IMR-90 (cell line): ENCODE results near the gene S100A3. TPM values are rescaled to one million over a fixed set of nuclear protein-coding genes. Genes with fewer than 3 reads are reported as not detected.
A peak's percentile ranks its signal among the peaks of the same experiment; 100 is the strongest.

ENCODE experiments used
- ATAC-seq: fragments of 200-7000 bp; cut with Tn5 transposase; 2 replicates; pipeline ENCODE4 v1.9.1; 2020; ENCODE audit warnings: low read depth, mild to moderate bottlenecking, moderate library complexity
- BruUV-seq: library from RNA; stranded (reverse); fragments of 400-500 nt; replicated peaks from 2 replicates; lab custom pipeline; 2021; lab: Mats Ljungman, UMichigan
- CTCF ChIA-PET: fragments of 300-600 bp; formaldehyde crosslinking; extraction: SDS; loops from one replicate; lab custom pipeline; 2021; ENCODE audit warnings: antibody characterized with exemption; lab: Yijun Ruan, JAX
- POLR2A ChIA-PET: fragments of 300-600 bp; sonication (Branson Sonifier 250); formaldehyde crosslinking; loops from one replicate; lab custom pipeline; 2022; ENCODE audit warnings: antibody characterized with exemption; ENCODE audit not compliant: unreplicated experiment; lab: Charles Lee
- DNase-seq: peaks from one replicate; pipeline ENCODE4 v3.0.0; 2013
- H2AFZ ChIP-seq: replicated peaks from 2 replicates; pipeline ENCODE3; 2013; ENCODE audit warnings: low read length, mild to moderate bottlenecking; ENCODE audit not compliant: poor library complexity
- H2AK5ac ChIP-seq: 2 replicates; pipeline ENCODE4 v1.6.1; 2013; ENCODE audit warnings: low read depth, low read length, inconsistent platforms
- H2AK9ac ChIP-seq: replicated peaks from 2 replicates; pipeline ENCODE3; 2013; ENCODE audit warnings: mild to moderate bottlenecking, low read depth, low read length, moderate library complexity; ENCODE audit not compliant: poor library complexity
- H2BK120ac ChIP-seq: 2 replicates; pipeline ENCODE4 v1.6.1; 2013; ENCODE audit warnings: low read depth, low read length, inconsistent platforms
- H2BK15ac ChIP-seq: 3 replicates; pipeline ENCODE4 v1.6.1; 2013; ENCODE audit warnings: low read depth, low read length, inconsistent platforms
- H2BK20ac ChIP-seq: 2 replicates; pipeline ENCODE4 v1.6.1; 2013; ENCODE audit warnings: low read depth, mild to moderate bottlenecking, inconsistent platforms, low read length, moderate library complexity
- H2BK5ac ChIP-seq: 2 replicates; pipeline ENCODE4 v1.6.1; 2013; ENCODE audit warnings: mild to moderate bottlenecking, low read depth, low read length, inconsistent platforms; ENCODE audit not compliant: poor library complexity, severe bottlenecking
- H3K14ac ChIP-seq: replicated peaks from 2 replicates; pipeline ENCODE4 v1.6.1; 2013; ENCODE audit warnings: low read depth, low read length, inconsistent platforms
- H3K18ac ChIP-seq: 2 replicates; pipeline ENCODE4 v1.6.1; 2013; ENCODE audit warnings: low read depth, low read length, control low read depth
- H3K23ac ChIP-seq: 2 replicates; pipeline ENCODE4 v1.6.1; 2013; ENCODE audit warnings: low read depth, low read length, inconsistent platforms
- H3K27ac ChIP-seq: 2 replicates; pipeline ENCODE4 v1.5.1; 2013; ENCODE audit warnings: mild to moderate bottlenecking, control low read depth, low read length; ENCODE audit not compliant: insufficient read depth
- H3K27me3 ChIP-seq: 2 replicates; pipeline ENCODE4 v1.6.1; 2013; ENCODE audit warnings: low read length; ENCODE audit not compliant: control insufficient read depth, insufficient read depth
- H3K36me3 ChIP-seq: 2 replicates; pipeline ENCODE4 v1.6.1; 2013; ENCODE audit warnings: low read length, mixed read lengths; ENCODE audit not compliant: control insufficient read depth, insufficient read depth
- H3K4ac ChIP-seq: 2 replicates; pipeline ENCODE4 v1.6.1; 2013; ENCODE audit warnings: low read depth, low read length, inconsistent platforms
- H3K4me1 ChIP-seq: 2 replicates; pipeline ENCODE4 v1.6.1; 2013; ENCODE audit warnings: low read length, mixed read lengths; ENCODE audit not compliant: control insufficient read depth, insufficient read depth
- H3K4me2 ChIP-seq: 2 replicates; pipeline ENCODE4 v1.6.1; 2013; ENCODE audit warnings: low read depth, mild to moderate bottlenecking, control low read depth, low read length, moderate library complexity
- H3K4me3 ChIP-seq: 2 replicates; pipeline ENCODE4 v1.5.1; 2013; ENCODE audit warnings: low read depth, mild to moderate bottlenecking, control low read depth, low read length, moderate library complexity; ENCODE audit not compliant: insufficient read depth
- H3K56ac ChIP-seq: 2 replicates; pipeline ENCODE4 v1.6.1; 2013; ENCODE audit warnings: low read length, inconsistent platforms; ENCODE audit not compliant: insufficient read depth; ENCODE audit errors: extremely low read depth
- H3K79me1 ChIP-seq, 2 experiments: 2 replicates each; pipeline ENCODE4 v1.6.1; 2013; ENCODE audit warnings: low read length in 2 of 2, inconsistent platforms in 1 of 2, low read depth in 1 of 2
- H3K9ac ChIP-seq: 2 replicates; pipeline ENCODE4 v1.6.1; 2013; ENCODE audit warnings: low read depth, low read length, control low read depth
- H3K9me1 ChIP-seq: 2 replicates; pipeline ENCODE4 v1.6.1; 2013; ENCODE audit warnings: low read length, inconsistent platforms; ENCODE audit not compliant: insufficient read depth
- H3K9me3 ChIP-seq: 2 replicates; pipeline ENCODE4 v1.6.1; 2013; ENCODE audit warnings: low read length; ENCODE audit not compliant: control insufficient read depth, insufficient read depth
- H4K20me1 ChIP-seq: 2 replicates; pipeline ENCODE4 v1.6.1; 2013; ENCODE audit warnings: low read length, inconsistent platforms; ENCODE audit not compliant: insufficient read depth
- H4K5ac ChIP-seq: 2 replicates; pipeline ENCODE4 v1.6.1; 2013; ENCODE audit warnings: mild to moderate bottlenecking, low read depth, low read length, control low read depth
- H4K8ac ChIP-seq, 2 experiments: 2 replicates each; pipeline ENCODE4 v1.6.1; 2013; ENCODE audit warnings: low read depth in 2 of 2, low read length in 2 of 2, control low read depth in 1 of 2, inconsistent platforms in 1 of 2
- H4K91ac ChIP-seq: 2 replicates; pipeline ENCODE4 v1.6.1; 2013; ENCODE audit warnings: low read depth, low read length, inconsistent platforms; ENCODE audit not compliant: insufficient read depth
- ELK1 ChIP-seq: fragments of 150-350 bp; IDR thresholded peaks from 2 replicates; pipeline ENCODE4 v1.6.1; 2016; ENCODE audit warnings: low read depth, mild to moderate bottlenecking, low read length, moderate library complexity, borderline replicate concordance
- MAZ ChIP-seq: IDR thresholded peaks from 2 replicates; pipeline ENCODE4 v1.6.1; 2012; ENCODE audit warnings: low read depth, mild to moderate bottlenecking, low read length, improper control_type of control experiment, moderate library complexity, borderline replicate concordance
- POLR2A ChIP-seq: IDR thresholded peaks from 2 replicates; pipeline ENCODE4 v1.6.1; 2012; ENCODE audit warnings: mild to moderate bottlenecking, low read depth, low read length
- RAD21 ChIP-seq: IDR thresholded peaks from 2 replicates; pipeline ENCODE4 v1.6.1; 2012; ENCODE audit warnings: low read length, improper control_type of control experiment
- SMC3 ChIP-seq: fragments of 150-350 bp; IDR thresholded peaks from 2 replicates; pipeline ENCODE4 v1.6.1; 2016; ENCODE audit warnings: low read depth, mild to moderate bottlenecking, antibody characterized with exemption, low read length, moderate library complexity
- WGBS, 2 experiments: methylation state at CpG; one replicate each; pipeline versions ENCODE4 v1.1.5 to v1.1.7; 2013; ENCODE audit warnings: missing lambda C conversion rate in 2 of 2; ENCODE audit not compliant: insufficient read length in 1 of 2; ENCODE audit errors: extremely low coverage in 2 of 2; 5-methylcytosine and 5-hydroxymethylcytosine counted together
- dilution Hi-C: fragments of 300-500 bp; cut with HindIII; formaldehyde crosslinking; loops from one replicate; pipeline ENCODE4 v1.14.3; 2018; ENCODE audit warnings: low sequenced_read_pairs; ENCODE audit not compliant: unreplicated experiment
- in situ Hi-C: fragments of 300-500 bp; cut with MboI; formaldehyde crosslinking; loops from 3 replicates; pipeline ENCODE4 v1.14.3; 2019; ENCODE audit warnings: low sequenced_read_pairs, inconsistent platforms, mixed read lengths
- intact Hi-C: fragments of 100-400 bp; cut with micrococcal nuclease; formaldehyde crosslinking; loops from 2 replicates; pipeline ENCODE4 v1.10.0; 2022
- polyA plus RNA-seq, 3 experiments: library from polyadenylated mRNA; depleted of rRNA; stranded (reverse); fragments of >200 nt; gene quantifications; 2 replicates each; pipeline ENCODE4 v1.2.3, GENCODE V29; 2012; ENCODE audit warnings: low replicate concordance in 1 of 3
- total RNA-seq: library from RNA; depleted of rRNA; stranded (reverse); fragments of >200 nt; gene quantifications from 2 replicates; pipeline ENCODE4 v1.2.3, GENCODE V29; 2012
- TF ChIP-seq, protein P1 (sequence below): conservative IDR thresholded peaks from 2 replicates; pipeline ENCODE4 v1.5.1; 2012; ENCODE audit warnings: mild to moderate bottlenecking, low read depth, low read length, improper control_type of control experiment

Gene S100A3
- total and polyA plus RNA-seq, 2 of the 4 experiments (the other 2 are of a cell fraction) = 2.9 to 4.5 TPM

- Histone ChIP-seq H3K27me3 (no peaks in the 10 kb centered on the region), H3K23ac (peak overlapping the region; percentile 96), H2AFZ (peak overlapping the region; percentile 69), H3K4me3 (peak overlapping the region; percentile 8), H3K36me3 (peaks cover 11% of the 10 kb centered on the region), H4K5ac (peak overlapping the region; percentile 62), H2BK5ac (peak overlapping the region; percentile 96), H3K79me1 (peaks cover 5 to 57% of the 10 kb centered on the region in 2 experiments; a peak in 3 of 4 replicates), H4K8ac (peak overlapping the region; percentile 76 to 81), H3K4me2 (peak overlapping the region; percentile 90), H3K4ac (peak overlapping the region; percentile 94), H4K91ac (peak overlapping the region; percentile 80), H2BK20ac (peak overlapping the region; percentile 18; the same call in 1 of the 2 replicates), H3K56ac (peak overlapping the region; percentile 86), H3K4me1 (peaks cover 25% of the 10 kb centered on the region), H3K14ac (peak overlapping the region; percentile 97), H2AK9ac (peak overlapping the region; percentile 87), H3K9me1 (peaks cover 20% of the 10 kb centered on the region), H3K27ac (peak overlapping the region; percentile 91), H2AK5ac (peak overlapping the region; percentile 81), H3K9me3 (no peaks in the 10 kb centered on the region), H2BK120ac (peak overlapping the region; percentile 58), H4K20me1 (peaks cover 18% of the 10 kb centered on the region), H3K18ac (peak overlapping the region; percentile 43), H2BK15ac (0 out of 3 replicates have a peak overlapping the region, but pooled peaks have one; percentile 2), H3K9ac (peak overlapping the region; percentile 97)
- WGBS, 2 experiments = 20% methylated on average over 4 of the region's 34 CpGs; no CpG with 5 or more reads in 1 of the 2 experiments
- ChIA-PET POLR2A (interaction anchor here (0.8 to 3.9 kb wide), 6 partner anchors 12 to 94 kb away, joined by 3 to 34 read pairs (median 4); partner anchors contain the start of genes S100A13 and S100A2), CTCF (interaction anchor here (0.7 to 2.8 kb wide), 15 partner anchors 8 to 149 kb away, joined by 3 to 19 read pairs (median 4); partner anchors contain the start of genes CHTOP, S100A16 and S100A5)
- in situ Hi-C loops = loop anchor here (5.0 to 25.0 kb wide), 2 partner anchors 34 to 429 kb away; partner anchors contain the start of genes CREB3L4, CRTC2, S100A2 and SLC39A1
- TF ChIP-seq RAD21 (peak; percentile 87), SMC3 (peak; percentile 91), POLR2A (peak; percentile 51), ELK1 (no peak), MAZ (peak; percentile 89; the same call in 1 of the 2 replicates)
- TF ChIP-seq, protein P1, sequence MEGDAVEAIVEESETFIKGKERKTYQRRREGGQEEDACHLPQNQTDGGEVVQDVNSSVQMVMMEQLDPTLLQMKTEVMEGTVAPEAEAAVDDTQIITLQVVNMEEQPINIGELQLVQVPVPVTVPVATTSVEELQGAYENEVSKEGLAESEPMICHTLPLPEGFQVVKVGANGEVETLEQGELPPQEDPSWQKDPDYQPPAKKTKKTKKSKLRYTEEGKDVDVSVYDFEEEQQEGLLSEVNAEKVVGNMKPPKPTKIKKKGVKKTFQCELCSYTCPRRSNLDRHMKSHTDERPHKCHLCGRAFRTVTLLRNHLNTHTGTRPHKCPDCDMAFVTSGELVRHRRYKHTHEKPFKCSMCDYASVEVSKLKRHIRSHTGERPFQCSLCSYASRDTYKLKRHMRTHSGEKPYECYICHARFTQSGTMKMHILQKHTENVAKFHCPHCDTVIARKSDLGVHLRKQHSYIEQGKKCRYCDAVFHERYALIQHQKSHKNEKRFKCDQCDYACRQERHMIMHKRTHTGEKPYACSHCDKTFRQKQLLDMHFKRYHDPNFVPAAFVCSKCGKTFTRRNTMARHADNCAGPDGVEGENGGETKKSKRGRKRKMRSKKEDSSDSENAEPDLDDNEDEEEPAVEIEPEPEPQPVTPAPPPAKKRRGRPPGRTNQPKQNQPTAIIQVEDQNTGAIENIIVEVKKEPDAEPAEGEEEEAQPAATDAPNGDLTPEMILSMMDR = peak; percentile 94
- BruUV-seq = no TSS peak
- ATAC-seq (peak; percentile 49), DNase-seq (peak; percentile 84)
- intact Hi-C loops = loop anchor here (1.0 to 5.0 kb wide), 5 partner anchors 22 to 181 kb away; partner anchors contain the start of genes ILF2, S100A1 and S100A13
- dilution Hi-C loops = no loop called here
Observed at GRCh38 chr1:153532769-153533599, 16.1 kb downstream of the S100A3 start.
